D721Med (cell line): ENCODE data around the gene CAPN14.

Experiments
- DNase-seq: peaks from one replicate; pipeline ENCODE4 v3.0.0; 2011; ENCODE audit warnings: low spot score; ENCODE audit not compliant: insufficient read length
- FAIRE-seq: peaks from 2 replicates; lab custom pipeline; 2011; peaks lifted over from hg19 to GRCh38; lab: Jason Lieb, UNC
- TF ChIP-seq, protein P1 (sequence below): IDR thresholded peaks from 2 replicates; pipeline ENCODE4 v1.5.1; 2012; ENCODE audit warnings: mild to moderate bottlenecking, control low read depth; ENCODE audit not compliant: insufficient read depth; ENCODE audit errors: missing control alignments

Gene CAPN14

DNA sequence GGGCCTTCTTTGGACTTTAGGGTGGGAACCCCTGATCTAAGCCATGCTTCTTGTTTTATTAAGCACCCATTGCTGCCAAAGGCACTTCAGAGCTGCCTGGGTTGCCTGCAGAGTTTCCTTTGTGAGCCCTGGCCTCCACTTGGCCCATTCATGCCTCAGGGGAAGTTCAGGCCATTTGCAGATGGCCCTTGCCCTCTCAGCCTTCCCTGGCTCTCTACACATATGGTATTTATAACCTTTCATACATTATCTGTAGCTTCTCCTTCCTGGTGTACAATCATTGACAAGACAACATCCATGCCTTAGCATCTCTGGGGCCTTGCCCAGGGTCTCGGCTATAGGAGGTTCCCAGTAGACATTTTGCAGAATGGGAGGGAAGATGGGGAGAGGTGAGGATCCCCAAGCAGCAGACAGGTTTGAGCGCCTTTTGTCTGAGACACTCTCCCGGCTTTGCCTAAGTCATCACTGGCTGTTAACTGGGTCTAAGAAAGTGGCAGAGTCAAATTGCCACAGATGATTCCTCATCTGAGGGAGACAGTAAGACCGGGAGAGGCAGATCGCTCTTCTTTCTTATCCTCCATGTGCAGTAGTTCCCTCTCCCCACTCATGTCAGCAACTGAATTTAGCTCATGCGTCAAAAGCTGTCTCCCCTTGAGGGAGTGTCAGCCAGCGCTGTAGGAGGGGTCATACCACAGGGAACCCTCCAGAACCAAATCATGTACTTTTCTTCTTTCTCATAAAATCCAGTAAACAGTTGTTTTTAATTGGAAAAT, 19.3 kb upstream of the CAPN14 start:
- TF ChIP-seq, protein P1, sequence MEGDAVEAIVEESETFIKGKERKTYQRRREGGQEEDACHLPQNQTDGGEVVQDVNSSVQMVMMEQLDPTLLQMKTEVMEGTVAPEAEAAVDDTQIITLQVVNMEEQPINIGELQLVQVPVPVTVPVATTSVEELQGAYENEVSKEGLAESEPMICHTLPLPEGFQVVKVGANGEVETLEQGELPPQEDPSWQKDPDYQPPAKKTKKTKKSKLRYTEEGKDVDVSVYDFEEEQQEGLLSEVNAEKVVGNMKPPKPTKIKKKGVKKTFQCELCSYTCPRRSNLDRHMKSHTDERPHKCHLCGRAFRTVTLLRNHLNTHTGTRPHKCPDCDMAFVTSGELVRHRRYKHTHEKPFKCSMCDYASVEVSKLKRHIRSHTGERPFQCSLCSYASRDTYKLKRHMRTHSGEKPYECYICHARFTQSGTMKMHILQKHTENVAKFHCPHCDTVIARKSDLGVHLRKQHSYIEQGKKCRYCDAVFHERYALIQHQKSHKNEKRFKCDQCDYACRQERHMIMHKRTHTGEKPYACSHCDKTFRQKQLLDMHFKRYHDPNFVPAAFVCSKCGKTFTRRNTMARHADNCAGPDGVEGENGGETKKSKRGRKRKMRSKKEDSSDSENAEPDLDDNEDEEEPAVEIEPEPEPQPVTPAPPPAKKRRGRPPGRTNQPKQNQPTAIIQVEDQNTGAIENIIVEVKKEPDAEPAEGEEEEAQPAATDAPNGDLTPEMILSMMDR: no peak
- FAIRE-seq: no peak
- DNase-seq: no peak

DNA sequence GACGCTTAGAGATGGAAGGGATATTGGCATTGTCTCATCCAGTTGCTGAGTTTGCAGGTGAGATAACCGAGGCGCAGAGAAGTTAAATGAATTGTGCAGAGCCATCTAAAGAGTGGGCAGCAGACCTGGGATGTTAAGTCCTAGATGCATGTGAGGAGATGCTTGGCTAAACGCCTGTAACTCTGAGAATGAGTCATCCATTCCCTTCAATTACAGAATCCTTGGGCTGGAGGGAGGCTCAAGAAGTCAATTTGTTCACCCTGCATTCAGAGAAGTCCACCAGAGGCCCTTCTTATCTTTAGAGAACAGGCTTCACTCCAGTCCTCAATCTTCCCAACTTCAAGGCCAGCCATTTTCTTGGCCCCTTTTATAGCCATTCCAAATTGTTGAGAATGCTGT, 18.2 kb upstream of the CAPN14 start:
- TF ChIP-seq, protein P1: no peak
- DNase-seq: no peak

DNA sequence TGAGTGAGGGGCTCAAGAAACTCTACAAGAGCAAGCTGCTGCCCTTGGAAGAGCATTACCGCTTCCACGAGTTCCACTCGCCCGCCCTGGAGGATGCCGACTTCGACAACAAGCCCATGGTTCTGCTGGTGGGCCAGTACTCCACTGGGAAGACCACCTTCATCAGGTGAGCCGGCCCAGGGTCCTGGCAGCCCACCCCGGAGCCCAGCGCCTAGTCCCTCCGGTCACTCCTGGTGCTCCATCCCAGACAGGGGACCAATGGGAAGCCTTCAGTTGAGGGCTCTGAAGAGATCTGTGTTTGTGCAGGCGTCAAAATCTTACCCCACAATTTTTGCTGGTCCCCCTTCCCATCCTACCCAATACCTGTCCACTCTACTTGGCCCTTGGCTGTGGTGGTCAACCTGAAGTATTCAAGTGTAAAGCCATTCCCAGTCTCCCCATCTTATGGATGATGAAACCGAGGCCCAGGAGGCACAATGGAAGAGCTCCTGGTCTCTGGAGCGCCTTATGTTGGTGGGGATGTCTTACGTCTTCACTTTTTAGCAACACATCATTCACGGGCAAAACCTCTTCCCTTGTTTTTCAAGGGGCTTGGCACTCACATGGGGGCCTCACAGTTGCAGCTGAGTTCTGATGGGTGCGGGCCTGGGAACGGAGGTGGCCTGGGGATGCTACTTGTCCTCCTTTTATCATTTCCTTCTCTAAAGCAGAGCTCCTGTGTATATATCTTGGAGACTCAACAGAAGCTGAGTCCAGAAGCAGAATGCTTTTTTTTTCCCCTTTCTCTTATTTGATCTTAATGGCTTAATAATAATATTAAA, 17.6 kb upstream of the CAPN14 start:
- DNase-seq: no peak
- TF ChIP-seq, protein P1: no peak
- FAIRE-seq: no peak

More for the DNA sequence above, 18.2 kb upstream of the CAPN14 start:
- FAIRE-seq: no peak

DNA sequence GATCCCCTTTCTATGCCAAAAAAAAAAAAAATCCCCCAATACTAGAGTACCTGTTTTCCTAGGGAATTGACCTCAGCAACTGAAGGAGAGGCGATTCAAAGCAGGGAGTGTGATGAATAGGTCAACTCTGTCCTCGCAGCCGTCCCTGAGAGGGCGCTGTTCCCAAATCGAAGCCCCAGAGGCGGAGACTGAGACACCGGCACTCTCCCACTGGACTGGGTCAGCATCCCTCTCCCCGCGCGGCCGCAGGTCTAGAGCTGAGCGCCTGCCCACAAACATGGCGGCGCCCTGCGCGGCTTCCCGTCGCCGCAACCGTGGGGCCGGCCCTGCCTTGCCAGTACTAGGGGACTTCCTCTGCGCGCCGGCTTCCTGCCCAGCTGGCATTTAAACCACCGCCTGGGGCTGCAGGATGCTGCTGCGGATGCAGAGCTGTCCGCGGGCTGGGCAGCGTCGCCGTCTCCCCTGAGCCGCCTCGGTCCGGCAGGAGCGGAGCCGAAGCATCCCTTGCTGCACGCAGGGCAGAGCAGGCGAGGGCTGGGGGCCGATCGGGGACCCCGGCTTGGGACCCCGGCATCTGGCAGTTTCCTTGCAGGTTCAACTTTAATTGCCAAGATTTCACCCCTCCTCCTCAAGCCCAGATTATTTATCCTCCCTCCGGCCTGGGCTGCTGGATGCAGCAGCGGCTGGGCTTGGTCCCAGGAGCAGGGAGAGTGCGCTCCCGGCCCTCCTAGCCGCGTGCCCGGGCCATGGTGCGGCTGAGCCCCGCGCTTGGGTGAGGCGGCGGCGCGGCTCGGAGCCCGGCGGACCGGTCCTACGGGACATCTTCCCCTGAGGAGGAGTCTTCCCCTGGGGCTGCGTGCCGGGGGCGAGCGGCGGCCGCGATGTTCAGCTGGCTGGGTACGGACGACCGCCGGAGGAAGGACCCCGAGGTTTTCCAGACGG, 16.7 kb upstream of the CAPN14 start, which contains the start of gene EHD3:
TSS of gene EHD3 (plus strand) at position 412 of the 942 bp plus-strand sequence. CDS start at position 882, 470 bp downstream.
- DNase-seq: peak; percentile 45
- TF ChIP-seq, protein P1: peak; percentile 58
- no peak for FAIRE-seq

DNA sequence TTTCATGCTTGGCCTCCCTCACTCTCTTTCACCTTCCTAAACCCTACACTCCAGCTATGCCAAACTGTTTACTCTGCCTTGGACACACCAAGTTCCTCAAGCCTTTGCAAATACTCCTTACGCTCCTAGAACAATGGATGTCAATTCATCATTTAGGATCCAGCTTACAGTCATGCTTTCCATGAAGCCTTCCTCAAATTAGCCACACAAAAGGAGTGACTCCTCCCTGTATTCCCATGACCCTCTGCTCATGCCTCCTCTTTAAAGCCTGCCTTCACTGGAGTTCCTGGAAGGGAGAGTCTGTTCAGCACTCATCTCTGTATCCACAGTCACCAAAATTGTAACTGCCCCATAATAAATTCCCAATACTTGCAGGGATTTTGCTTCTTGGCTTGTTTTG, 15.9 kb upstream of the CAPN14 start:
- FAIRE-seq (no peak), DNase-seq (no peak)
- TF ChIP-seq, protein P1: no peak

DNA sequence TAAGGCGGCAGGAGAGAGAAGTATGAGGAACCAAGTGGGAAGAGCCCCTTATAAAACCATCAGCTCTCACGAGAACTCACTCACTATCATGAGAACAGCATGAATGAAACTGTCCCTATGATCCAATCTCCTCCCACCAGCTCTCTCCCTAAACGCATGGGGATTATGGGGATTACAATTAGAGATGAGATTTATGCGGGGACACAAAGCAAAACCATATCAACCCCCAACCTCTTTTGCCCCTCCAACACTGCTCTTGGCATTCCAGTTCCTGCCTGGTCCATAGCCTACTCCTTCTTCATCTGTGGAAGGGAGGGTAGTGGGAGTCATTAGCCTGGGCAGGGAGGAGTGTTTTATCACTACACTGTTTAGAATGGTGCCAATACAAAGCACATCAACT, 15.3 kb upstream of the CAPN14 start:
- peak; percentile 80 for FAIRE-seq
- TF ChIP-seq, protein P1: no peak
- DNase-seq: no peak
